Stimulated activated CD8-positive, alpha-beta memory T cell treated with anti-CD3 and anti-CD28 coated beads, Interleukin-2, amount 100 ng/mL, for 1 hour (primary cell): ENCODE results near the gene PKIB.
"Not testable (repeated sequence)": the region's sequence is repeated elsewhere in the genome, so short reads cannot be mapped to it uniquely, and the experiment has no call there.

Experiments
- DNase-seq, 2 donors: peaks; one replicate each; pipeline ENCODE4 v3.0.0-alpha.2; 2020; ENCODE audit warnings: low read depth in 2 of 2

Gene PKIB

DNA sequence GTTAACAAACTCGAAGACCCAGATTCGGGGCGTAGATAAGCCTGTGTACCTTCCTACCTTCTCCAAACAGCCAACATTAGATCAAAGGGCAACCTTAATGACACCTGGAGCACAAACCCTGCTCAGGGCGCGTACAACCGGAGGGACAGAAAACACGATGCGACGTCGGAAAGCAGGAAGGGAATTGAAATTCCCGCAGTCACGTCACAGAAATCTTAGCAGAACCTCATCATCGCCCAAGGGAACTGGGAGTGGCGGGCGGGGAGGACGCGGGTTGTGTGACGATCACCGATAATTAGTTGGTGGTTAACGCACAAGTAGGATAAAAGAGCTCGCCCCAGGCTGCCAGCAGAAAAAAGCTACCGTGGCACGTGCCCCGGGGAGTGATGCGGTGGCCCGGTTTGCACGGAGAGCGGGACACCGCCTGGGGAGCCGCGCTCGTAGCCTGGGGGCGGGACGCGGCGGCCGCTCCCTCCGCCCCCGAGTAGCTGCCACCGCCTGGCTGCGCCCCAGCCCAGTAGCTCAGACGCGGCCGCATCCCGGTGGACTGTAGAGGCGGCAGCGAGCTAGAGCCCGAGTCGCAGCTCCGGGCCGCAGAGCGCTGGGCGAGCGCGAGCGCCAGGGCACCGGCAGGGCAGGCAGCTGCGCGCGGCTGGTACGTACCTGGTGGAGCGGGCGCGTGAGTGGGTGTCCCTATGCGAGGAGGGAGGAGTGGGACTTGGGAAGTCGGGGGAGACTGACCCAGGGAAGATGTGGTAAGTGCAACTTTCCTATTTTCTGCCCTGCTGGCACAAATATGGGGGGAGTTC, at the start of gene PKIB:
TSS of gene PKIB (plus strand) at position 525 of the 809 bp plus-strand sequence. CDS start 107,390 bp downstream, outside the sequence.
- DNase-seq, result no peak

DNA sequence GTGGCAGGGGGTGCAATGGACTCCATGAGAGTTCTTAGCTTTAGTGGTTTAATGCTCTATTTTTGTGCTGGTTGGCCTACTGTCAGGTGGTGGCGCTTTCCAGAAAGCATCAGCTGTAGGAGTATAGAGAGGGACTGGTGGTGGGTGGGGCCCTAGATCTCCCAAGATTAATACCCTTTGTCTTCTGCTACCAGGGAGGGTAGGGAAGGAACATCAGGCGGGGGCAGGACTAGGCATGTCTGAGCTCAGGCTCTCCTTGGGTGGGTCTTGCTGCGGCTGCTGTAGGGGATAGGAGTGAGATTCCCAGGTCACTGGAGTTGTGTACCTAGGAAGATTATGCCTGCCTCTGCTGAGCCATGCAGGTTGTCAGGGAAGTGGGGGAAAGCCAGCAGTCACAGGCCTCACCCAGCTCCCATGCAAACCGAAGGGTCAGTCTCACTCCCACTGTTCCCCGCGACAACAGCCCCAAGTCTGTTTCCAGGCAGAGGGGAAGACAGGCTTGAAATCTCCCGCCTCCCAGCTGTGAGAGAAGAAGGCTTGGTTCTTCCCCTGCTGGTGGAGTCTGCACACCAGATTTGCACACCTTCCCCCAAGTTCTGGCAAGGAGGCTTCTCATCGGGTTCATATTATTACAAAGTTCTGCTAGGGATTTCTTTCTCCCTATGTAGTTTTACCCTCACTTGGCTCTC, 46.7 kb upstream of the PKIB start:
- no peak for DNase-seq

- no peak for DNase-seq
Observed at GRCh38 chr6:122564230-122564629, 46.0 kb upstream of the PKIB start.

DNA sequence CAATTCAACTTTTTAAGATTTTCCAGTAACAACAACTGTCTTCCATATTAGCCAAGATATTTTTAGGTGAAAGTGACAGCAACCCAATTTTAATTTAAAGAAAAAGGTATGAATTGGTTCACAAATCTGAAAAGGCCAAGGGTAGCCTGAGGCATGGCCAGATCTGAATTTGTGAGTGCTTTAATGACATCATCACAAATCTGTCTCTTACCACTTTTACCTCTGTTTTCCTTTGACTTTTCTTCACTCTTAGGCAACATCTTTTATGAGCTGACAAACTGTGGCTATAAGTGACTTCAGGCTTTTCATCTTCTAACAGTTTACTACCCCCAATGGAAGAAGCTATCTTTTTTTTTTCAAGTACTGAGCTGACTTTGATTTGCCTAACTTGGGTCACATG, 44.5 kb upstream of the PKIB start:
- DNase-seq, result no peak

GRCh38 chr6:122567034-122567433, 43.2 kb upstream of the PKIB start:
- no peak for DNase-seq

- DNase-seq, result no peak
Observed at GRCh38 chr6:122568350-122568749, 41.9 kb upstream of the PKIB start.

DNA sequence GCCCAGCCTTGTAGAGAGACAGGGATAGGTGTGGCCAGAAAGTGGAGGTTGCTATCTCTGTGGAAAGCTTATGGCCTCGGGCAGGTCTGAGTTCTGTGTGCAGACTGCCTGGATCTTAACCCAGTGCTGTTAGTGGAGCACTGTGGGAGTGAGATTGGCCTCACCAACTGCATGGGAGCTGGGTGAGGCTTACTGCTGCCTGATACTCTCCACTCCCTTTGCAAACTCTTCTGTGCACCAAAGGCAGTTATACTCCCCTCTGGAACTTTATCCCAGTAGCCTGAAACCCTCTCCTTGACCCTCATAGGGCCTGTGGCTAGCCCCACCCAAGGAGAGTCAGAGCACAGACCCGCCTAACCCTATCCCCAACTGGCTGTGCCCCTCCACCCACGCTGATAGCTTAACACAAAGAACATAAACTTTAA, 41.4 kb upstream of the PKIB start:
- no peak for DNase-seq

GRCh38 chr6:122569230-122569771, 40.9 kb upstream of the PKIB start:
- DNase-seq, result no peak

DNA sequence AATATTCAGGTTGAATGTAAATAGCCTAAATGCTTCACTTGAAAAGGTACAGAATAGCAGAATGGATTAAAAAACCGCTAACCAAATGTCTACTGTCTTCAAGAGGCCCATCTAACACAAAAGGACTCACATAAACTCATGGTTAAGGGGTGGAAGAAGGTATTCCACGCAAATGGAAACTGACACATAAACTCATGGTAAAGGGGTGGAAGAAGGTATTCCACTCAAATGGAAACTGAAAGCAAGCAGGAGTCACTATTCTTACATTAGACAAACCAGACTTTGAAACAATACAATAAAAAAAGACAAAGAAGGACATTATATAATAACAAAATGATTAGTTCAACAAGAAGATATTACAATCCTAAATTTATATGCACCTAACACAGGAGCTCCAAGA, 38.3 kb upstream of the PKIB start:
- DNase-seq, result no peak

DNA sequence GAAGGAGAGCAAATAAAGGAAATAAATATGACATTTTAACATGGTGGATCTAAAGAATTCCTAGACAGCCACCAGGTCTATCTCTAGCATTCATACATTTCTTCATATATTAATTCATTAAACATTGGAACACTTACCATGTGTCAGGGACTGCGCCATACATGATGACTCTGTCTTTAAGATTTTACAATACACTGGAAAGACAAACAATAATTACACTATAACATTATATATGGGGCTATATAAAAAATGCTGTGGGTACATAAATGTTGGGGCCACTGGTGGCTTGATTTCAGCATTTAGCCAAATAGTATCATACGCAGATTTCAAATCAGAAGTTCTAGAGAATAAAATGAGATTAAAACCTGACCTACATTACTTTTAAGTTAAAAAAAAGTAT, 33.3 kb upstream of the PKIB start:
- DNase-seq, result no peak

DNA sequence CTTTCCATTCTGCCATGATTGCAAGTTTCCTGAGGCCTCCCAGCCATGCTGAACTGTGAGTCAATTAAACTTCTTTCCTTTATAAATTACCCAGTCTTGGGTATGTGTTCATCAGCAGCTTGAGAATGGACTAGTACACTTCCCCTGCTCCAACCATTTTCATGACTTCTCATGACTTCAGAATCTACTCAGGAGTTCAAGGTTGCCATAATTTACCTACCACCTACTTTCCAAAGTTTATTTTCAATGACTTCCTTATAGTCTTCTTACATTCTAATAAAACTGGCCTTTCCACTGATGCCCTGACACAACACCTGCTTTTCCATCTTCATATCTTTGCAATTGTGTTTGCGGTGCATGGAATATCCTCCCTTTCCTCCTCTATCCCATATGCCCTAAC, 31.2 kb upstream of the PKIB start:
- no peak for DNase-seq

GRCh38 chr6:122580737-122581136, 29.5 kb upstream of the PKIB start:
- no peak for DNase-seq

- no peak for DNase-seq
Observed at GRCh38 chr6:122589115-122589514, 21.1 kb upstream of the PKIB start.

- not testable (repeated sequence) for DNase-seq
Observed at GRCh38 chr6:122598295-122598694, 11.9 kb upstream of the PKIB start.

GRCh38 chr6:122604676-122605075, 5.5 kb upstream of the PKIB start:
- no peak for DNase-seq

- DNase-seq, result no peak
Observed at GRCh38 chr6:122610690-122611455, 668 bp downstream of the PKIB start.

GRCh38 chr6:122612838-122613237, 2.6 kb downstream of the PKIB start:
- no peak for DNase-seq

DNA sequence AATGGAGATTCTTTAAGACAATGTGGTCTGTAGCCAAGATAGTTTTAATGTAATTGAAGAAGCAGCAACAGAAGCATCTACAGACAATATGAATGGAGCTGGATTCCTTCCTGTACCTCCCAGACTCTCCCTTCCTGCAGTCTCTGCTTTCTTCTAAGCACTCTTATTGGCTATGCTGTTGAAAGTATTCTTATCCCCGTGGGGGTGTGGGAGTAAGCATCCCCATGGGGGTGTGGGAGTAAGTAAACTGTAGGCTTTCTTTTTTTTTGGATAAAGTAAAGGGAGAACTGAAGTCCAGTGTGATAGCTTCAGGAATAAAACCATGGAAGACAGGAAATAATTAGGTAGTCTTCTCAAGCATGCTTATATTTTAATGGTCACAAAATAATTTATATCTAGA, 4.1 kb downstream of the PKIB start:
- no peak for DNase-seq

- DNase-seq, result no peak
Observed at GRCh38 chr6:122615409-122615808, 5.2 kb downstream of the PKIB start.

DNA sequence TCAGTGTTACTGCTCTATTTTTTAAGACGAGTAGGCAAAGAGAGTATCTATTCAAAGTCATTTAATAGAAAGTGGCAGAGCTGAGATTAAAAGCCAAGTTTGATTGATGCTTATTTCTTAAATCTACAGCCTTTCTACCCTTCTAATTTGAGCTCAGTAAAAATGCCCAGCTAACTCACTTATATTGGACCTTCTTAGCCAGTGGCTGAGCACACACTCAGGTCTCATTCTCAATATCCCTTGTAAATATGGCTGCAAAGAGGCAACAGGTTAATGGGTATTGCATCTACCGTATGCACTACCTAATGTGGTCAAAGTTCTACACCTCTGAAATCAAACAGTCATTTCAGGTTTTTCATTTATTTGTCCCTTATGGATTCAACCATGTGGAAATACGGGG, 6.7 kb downstream of the PKIB start:
- DNase-seq, result no peak

GRCh38 chr6:122619309-122619708, 9.1 kb downstream of the PKIB start:
- no peak for DNase-seq

- DNase-seq, result no peak
Observed at GRCh38 chr6:122620428-122620827, 10.2 kb downstream of the PKIB start.
